MCF 10A (cell line): ENCODE data around the gene FHIP2A. TPM values are rescaled to one million over a fixed set of nuclear protein-coding genes. Genes with fewer than 3 reads are reported as not detected.
"Not testable (repeated sequence)": the region's sequence is repeated elsewhere in the genome, so short reads cannot be mapped to it uniquely, and the experiment has no call there.

ENCODE experiments used
- BruUV-seq: library from RNA; stranded (reverse); fragments of 400-500 nt; replicated peaks from 2 replicates; lab custom pipeline; 2021; lab: Mats Ljungman, UMichigan
- CTCF ChIA-PET: fragments of 300-600 bp; sonication (Branson Sonifier 250); formaldehyde crosslinking; extraction: SDS; loops from one replicate; lab custom pipeline; 2021; ENCODE audit warnings: antibody characterized with exemption, inconsistent platforms; lab: Yijun Ruan, JAX
- POLR2A ChIA-PET: fragments of 300-600, 350-650 bp; sonication (Branson Sonifier 250); formaldehyde crosslinking; extraction: SDS; loops from one replicate; lab custom pipeline; 2020; ENCODE audit warnings: antibody characterized with exemption, inconsistent platforms; lab: Yijun Ruan, JAX
- DNase-seq: peaks from one replicate; pipeline ENCODE4 v3.0.0-alpha.2; 2018; ENCODE audit not compliant: unreplicated experiment
- H3K27ac Mint-ChIP-seq: one replicate; pipeline ENCODE4 v1.8.0; 2022; ENCODE audit warnings: mild to moderate bottlenecking, low read depth, mixed read lengths; ENCODE audit not compliant: unreplicated experiment
- H3K27me3 Mint-ChIP-seq: one replicate; pipeline ENCODE4 v1.8.0; 2022; ENCODE audit warnings: mixed read lengths; ENCODE audit not compliant: insufficient read depth, unreplicated experiment
- H3K36me3 Mint-ChIP-seq: one replicate; pipeline ENCODE4 v1.8.0; 2022; ENCODE audit warnings: mild to moderate bottlenecking, moderate library complexity, mixed read lengths; ENCODE audit not compliant: insufficient read depth, unreplicated experiment
- H3K4me1 Mint-ChIP-seq: one replicate; pipeline ENCODE4 v1.8.0; 2022; ENCODE audit warnings: mixed read lengths; ENCODE audit not compliant: insufficient read depth, unreplicated experiment
- H3K4me3 Mint-ChIP-seq: one replicate; pipeline ENCODE4 v1.8.0; 2022; ENCODE audit warnings: mild to moderate bottlenecking, moderate library complexity, mixed read lengths; ENCODE audit not compliant: unreplicated experiment
- H3K9me3 Mint-ChIP-seq: one replicate; pipeline ENCODE4 v1.8.0; 2022; ENCODE audit warnings: mixed read lengths; ENCODE audit not compliant: unreplicated experiment
- CTCF ChIP-seq: fragments of 200-600 bp; IDR thresholded peaks from one replicate; pipeline ENCODE4 v1.8.0; 2022; ENCODE audit warnings: antibody characterized with exemption, mild to moderate bottlenecking; ENCODE audit not compliant: unreplicated experiment
- intact Hi-C: fragments of 100-400 bp; cut with micrococcal nuclease; formaldehyde crosslinking; loops from 2 replicates; pipeline ENCODE4 v1.14.1; 2022
- total RNA-seq: library from RNA; stranded (reverse); gene quantifications from 2 replicates; pipeline ENCODE4 v1.2.3, GENCODE V29; 2022

Gene FHIP2A
- total RNA-seq, 1 experiment from 2014 or later, result 17.2 TPM

- no peak for DNase-seq
- intact Hi-C loops, result no loop called here
- no TSS peak for BruUV-seq
- Mint-ChIP-seq H3K4me1 (peaks cover 13% of the 10 kb centered on the region), H3K9me3 (no peaks in the 10 kb centered on the region), H3K4me3 (no peak overlapping the region), H3K27ac (peak overlapping the region; percentile 80), H3K27me3 (no peaks in the 10 kb centered on the region), H3K36me3 (peaks cover 68% of the 10 kb centered on the region)
- POLR2A ChIA-PET, result interaction anchor here (0.7 to 2.6 kb wide), 2 partner anchors 32 to 103 kb away, joined by 3 to 9 read pairs; partner anchors contain the start of gene FHIP2A
- CTCF ChIA-PET, result interaction anchor here (0.6 to 1.9 kb wide), 3 partner anchors 22 to 686 kb away, joined by 3 to 6 read pairs (median 4); partner anchors contain the start of gene FHIP2A
- TF ChIP-seq CTCF, result no peak
These were observed 33.3 kb downstream of the FHIP2A start for GRCh38 chr10:114854906-114855305.

GRCh38 chr10:114855776-114856543 is 34.4 kb downstream of the FHIP2A start:
- Mint-ChIP-seq H3K27ac (peak overlapping the region; percentile 80), H3K9me3 (no peaks in the 10 kb centered on the region), H3K36me3 (peaks cover 61% of the 10 kb centered on the region), H3K4me3 (no peak overlapping the region), H3K27me3 (no peaks in the 10 kb centered on the region), H3K4me1 (peaks cover 13% of the 10 kb centered on the region)
- DNase-seq, result peak; percentile 9
- ChIA-PET POLR2A (interaction anchor here (0.6 to 1.8 kb wide), 7 partner anchors 10 to 957 kb away, joined by 3 to 7 read pairs (median 3); partner anchors contain the start of gene FHIP2A), CTCF (interaction anchor here (0.7 to 1.9 kb wide), 6 partner anchors 21 to 198 kb away, joined by 3 to 6 read pairs (median 4); partner anchors contain the start of gene FHIP2A)
- BruUV-seq, result TSS peak; percentile 48
- intact Hi-C loops, result no loop called here
- TF ChIP-seq CTCF, result no peak

- no peak for TF ChIP-seq CTCF
- Mint-ChIP-seq H3K27ac (peak overlapping the region; percentile 80), H3K4me1 (peaks cover 13% of the 10 kb centered on the region), H3K27me3 (no peaks in the 10 kb centered on the region), H3K9me3 (no peaks in the 10 kb centered on the region), H3K4me3 (no peak overlapping the region), H3K36me3 (peaks cover 61% of the 10 kb centered on the region)
- POLR2A ChIA-PET, result interaction anchor here (0.6 to 1.8 kb wide), 8 partner anchors 8 to 958 kb away, joined by 3 to 7 read pairs (median 3); partner anchors contain the start of gene FHIP2A
- peak; percentile 46 for DNase-seq
- CTCF ChIA-PET, result interaction anchor here (0.5 to 1.9 kb wide), 6 partner anchors 21 to 280 kb away, joined by 3 to 6 read pairs (median 4); no protein-coding TSS in a partner anchor
- intact Hi-C loops, result no loop called here
- no TSS peak for BruUV-seq
These were observed 35.1 kb downstream of the FHIP2A start for GRCh38 chr10:114856544-114857287.

- CTCF ChIA-PET, result interaction anchor here (0.5 to 0.6 kb wide), 2 partner anchors 22 to 280 kb away, joined by 3 to 4 read pairs; no protein-coding TSS in a partner anchor
- intact Hi-C loops, H3K4me3 Mint-ChIP-seq, H3K9me3 Mint-ChIP-seq, H3K27me3 Mint-ChIP-seq, BruUV-seq, H3K27ac Mint-ChIP-seq, DNase-seq: not testable (repeated sequence)
- peaks cover 13% of the 10 kb centered on the region for H3K4me1 Mint-ChIP-seq
- POLR2A ChIA-PET, result interaction anchor here (0.6 to 1.8 kb wide), 5 partner anchors 7 to 34 kb away, joined by 3 to 7 read pairs (median 3); no protein-coding TSS in a partner anchor
- H3K36me3 Mint-ChIP-seq, result peaks cover 61% of the 10 kb centered on the region
These were observed 35.6 kb downstream of the FHIP2A start for GRCh38 chr10:114857288-114857565.
